GM23338 (cell line): ENCODE data around the gene IDUA. TPM values are rescaled to one million over a fixed set of nuclear protein-coding genes. Genes with fewer than 3 reads are reported as not detected.

ENCODE experiments used
- ATAC-seq: fragments of 200-7000 bp; cut with Tn5 transposase; 3 replicates; pipeline ENCODE4 v1.9.1; 2020
- DNase-seq: peaks from one replicate; pipeline ENCODE4 v3.0.0-alpha.2; 2015; ENCODE audit warnings: low spot score
- H2AFZ ChIP-seq: fragments of 200-600 bp; sonication (generic); 2 replicates; pipeline ENCODE4 v1.8.0; 2016; ENCODE audit warnings: antibody characterized with exemption, mild to moderate bottlenecking, moderate library complexity
- H3F3A ChIP-seq: fragments of 200-600 bp; sonication (generic); replicated peaks from 2 replicates; pipeline ENCODE4 v1.8.0; 2017; ENCODE audit warnings: antibody characterized with exemption, mixed run types, low read depth
- H3K27ac ChIP-seq: fragments of 200-600 bp; sonication (generic); 2 replicates; pipeline ENCODE4 v1.6.1; 2016; ENCODE audit warnings: low read depth
- H3K27me3 ChIP-seq: fragments of 200-600 bp; sonication (generic); 2 replicates; pipeline ENCODE4 v1.8.0; 2016; ENCODE audit warnings: mild to moderate bottlenecking, mixed run types, moderate library complexity; ENCODE audit not compliant: insufficient read depth
- H3K36me3 ChIP-seq: fragments of 200-600 bp; sonication (generic); 2 replicates; pipeline ENCODE4 v1.8.0; 2016; ENCODE audit warnings: mild to moderate bottlenecking; ENCODE audit not compliant: insufficient read depth
- H3K4me1 ChIP-seq: fragments of 200-600 bp; sonication (generic); 2 replicates; pipeline ENCODE4 v1.8.0; 2016; ENCODE audit warnings: mild to moderate bottlenecking, moderate library complexity; ENCODE audit not compliant: insufficient read depth
- H3K4me2 ChIP-seq: fragments of 200-600 bp; sonication (generic); 2 replicates; pipeline ENCODE4 v1.7.1; 2017; ENCODE audit warnings: mixed run types
- H3K4me3 ChIP-seq: fragments of 200-600 bp; sonication (generic); 2 replicates; pipeline ENCODE4 v1.6.1; 2016; ENCODE audit warnings: mixed run types
- H3K79me2 ChIP-seq: fragments of 200-600 bp; sonication (generic); replicated peaks from 2 replicates; pipeline ENCODE4 v1.8.0; 2017; ENCODE audit warnings: mild to moderate bottlenecking; ENCODE audit not compliant: insufficient read depth
- H3K9me2 ChIP-seq: fragments of 200-600 bp; sonication (generic); 2 replicates; pipeline ENCODE4 v1.8.0; 2017; ENCODE audit not compliant: insufficient read depth
- H4K20me1 ChIP-seq: fragments of 200-600 bp; sonication (generic); replicated peaks from 2 replicates; pipeline ENCODE4 v1.8.0; 2017; ENCODE audit warnings: mild to moderate bottlenecking; ENCODE audit not compliant: insufficient read depth
- H3K27ac Mint-ChIP-seq: 2 replicates; pipeline ENCODE4 v1.8.0; 2020; ENCODE audit warnings: inconsistent platforms, mild to moderate bottlenecking, moderate library complexity, mixed read lengths
- H3K27me3 Mint-ChIP-seq: 3 replicates; pipeline ENCODE4 v1.8.0; 2022; ENCODE audit warnings: low read depth, mild to moderate bottlenecking, moderate library complexity, mixed read lengths, inconsistent platforms; ENCODE audit not compliant: insufficient read depth, poor library complexity
- H3K36me3 Mint-ChIP-seq: 3 replicates; pipeline ENCODE4 v1.8.0; 2021; ENCODE audit warnings: low read depth, mild to moderate bottlenecking, inconsistent platforms, moderate library complexity, mixed read lengths
- H3K4me1 Mint-ChIP-seq: 3 replicates; pipeline ENCODE4 v1.8.0; 2020; ENCODE audit warnings: mild to moderate bottlenecking, inconsistent platforms, mixed read lengths
- H3K4me3 Mint-ChIP-seq: 3 replicates; pipeline ENCODE4 v1.8.0; 2021; ENCODE audit warnings: moderate library complexity, mild to moderate bottlenecking, inconsistent platforms, mixed read lengths
- H3K9me3 Mint-ChIP-seq: 3 replicates; pipeline ENCODE4 v1.8.0; 2020; ENCODE audit warnings: moderate library complexity, mild to moderate bottlenecking, inconsistent platforms, mixed read lengths
- ETS1 ChIP-seq: IDR thresholded peaks from 2 replicates; pipeline ENCODE4 v1.6.1; 2016; ENCODE audit warnings: antibody characterized with exemption
- EZH2 ChIP-seq: fragments of 200-600 bp; sonication (generic); IDR thresholded peaks from one replicate; pipeline ENCODE4 v1.8.0; 2017; ENCODE audit warnings: antibody characterized with exemption, mild to moderate bottlenecking, low read depth; ENCODE audit not compliant: unreplicated experiment
- JUNB ChIP-seq: IDR thresholded peaks from one replicate; pipeline ENCODE4 v1.6.1; 2016; ENCODE audit warnings: antibody characterized with exemption; ENCODE audit not compliant: unreplicated experiment
- POLR2AphosphoS5 ChIP-seq: IDR thresholded peaks from 2 replicates; pipeline ENCODE4 v1.6.1; 2016; ENCODE audit warnings: antibody characterized with exemption, low read depth
- REST ChIP-seq: IDR thresholded peaks from one replicate; pipeline ENCODE4 v1.6.1; 2018; ENCODE audit warnings: antibody characterized with exemption; ENCODE audit not compliant: unreplicated experiment
- ZNF331 ChIP-seq: fragments of 250-450 bp; sonication (Bioruptor Pico); IDR thresholded peaks from 2 replicates; pipeline ENCODE4 v1.5.0; 2020; ENCODE audit warnings: low read depth, mild to moderate bottlenecking, moderate library complexity
- ZNF462 ChIP-seq: fragments of 250-450 bp; sonication (Bioruptor Pico); IDR thresholded peaks from 2 replicates; pipeline ENCODE4 v1.5.0; 2020; ENCODE audit warnings: mild to moderate bottlenecking, moderate library complexity
- polyA plus RNA-seq: library from polyadenylated mRNA; unstranded; fragments of >200 nt; fragmentation: Nextera tagmentation; extraction: Ambion mirVana; gene quantifications from 2 replicates; pipeline ENCODE4 v1.2.1, GENCODE V29; 2016
- total RNA-seq: library from RNA; depleted of rRNA; stranded (reverse); fragments of >200 nt; shearing (Covaris generic); gene quantifications from 2 replicates; pipeline ENCODE4 v1.2.3, GENCODE V29; 2014

IDUA gene
- total and polyA plus RNA-seq, 2 experiments from 2014 or later, result 1.3 to 6.1 TPM

- Histone ChIP-seq H3K4me3 (no peak overlapping the region), H4K20me1 (no peaks in the 10 kb centered on the region), H3K4me2 (no peak overlapping the region), H3K36me3 (no peaks in the 10 kb centered on the region), H3K9me2 (no peaks in the 10 kb centered on the region), H3K4me1 (peaks cover 5% of the 10 kb centered on the region; the same call in 1 of the 2 replicates), H3K27ac (no peak overlapping the region), H3K27me3 (peaks cover 87% of the 10 kb centered on the region), H3K79me2 (no peaks in the 10 kb centered on the region), H3F3A (0 out of 2 replicates have a peak, but pooled peaks cover 5% of the 10 kb centered on the region), H2AFZ (no peak overlapping the region)
- DNase-seq, result no peak
- Mint-ChIP-seq H3K4me3 (no peak overlapping the region), H3K36me3 (no peaks in the 10 kb centered on the region), H3K4me1 (peaks cover 8% of the 10 kb centered on the region; the same call in 2 of the 3 replicates), H3K27me3 (peaks cover 69% of the 10 kb centered on the region), H3K27ac (no peak overlapping the region), H3K9me3 (peaks cover 9% of the 10 kb centered on the region; the same call in 2 of the 3 replicates)
- no peak for ATAC-seq
- TF ChIP-seq ZNF462 (CRISPR knock-in tag), result no peak
- TF ChIP-seq POLR2AphosphoS5, result no peak
- no peak for TF ChIP-seq ZNF331 (CRISPR knock-in tag)
- no peak for TF ChIP-seq JUNB
Measured at GRCh38 chr4:1006856-1007255, 20.0 kb downstream of the IDUA start.

- Mint-ChIP-seq H3K4me1 (peaks cover 8% of the 10 kb centered on the region; the same call in 2 of the 3 replicates), H3K27me3 (peaks cover 58% of the 10 kb centered on the region), H3K36me3 (no peaks in the 10 kb centered on the region; the same call in 2 of the 3 replicates), H3K4me3 (peak overlapping the region; percentile 67), H3K27ac (no peak overlapping the region), H3K9me3 (peaks cover 7% of the 10 kb centered on the region; the same call in 2 of the 3 replicates)
- ATAC-seq (peak; percentile 16), DNase-seq (peak; percentile 58)
- peak overlapping the region; percentile 84 for H2AFZ ChIP-seq
- H3K36me3 ChIP-seq, result no peaks in the 10 kb centered on the region
- H3K9me2 ChIP-seq, result no peaks in the 10 kb centered on the region
- TF ChIP-seq ETS1, result no peak
- peak; percentile 34 for TF ChIP-seq EZH2
- TF ChIP-seq REST, result no peak
- peaks cover 2% of the 10 kb centered on the region; the same call in 1 of the 2 replicates for H4K20me1 ChIP-seq
- H3F3A ChIP-seq, result 0 out of 2 replicates have a peak, but pooled peaks cover 5% of the 10 kb centered on the region
- H3K4me1 ChIP-seq, result peaks cover 5% of the 10 kb centered on the region; the same call in 1 of the 2 replicates
- peak overlapping the region; percentile 68 for H3K4me3 ChIP-seq
- H3K79me2 ChIP-seq, result 0 out of 2 replicates have a peak, but pooled peaks cover 1% of the 10 kb centered on the region
- no peak overlapping the region for H3K27ac ChIP-seq
- peak overlapping the region; percentile 88 for H3K4me2 ChIP-seq
- H3K27me3 ChIP-seq, result peaks cover 66% of the 10 kb centered on the region
Measured at GRCh38 chr4:1008840-1009541, 22.1 kb downstream of the IDUA start.
